ENCODE results near the gene CYP11A1. TPM values are rescaled to one million over a fixed set of nuclear protein-coding genes. Genes with fewer than 3 reads are reported as not detected.

CYP11A1 gene
- total and polyA plus RNA-seq, 2 experiments from 2014 or later = 5.4 to 13.0 TPM

DNA sequence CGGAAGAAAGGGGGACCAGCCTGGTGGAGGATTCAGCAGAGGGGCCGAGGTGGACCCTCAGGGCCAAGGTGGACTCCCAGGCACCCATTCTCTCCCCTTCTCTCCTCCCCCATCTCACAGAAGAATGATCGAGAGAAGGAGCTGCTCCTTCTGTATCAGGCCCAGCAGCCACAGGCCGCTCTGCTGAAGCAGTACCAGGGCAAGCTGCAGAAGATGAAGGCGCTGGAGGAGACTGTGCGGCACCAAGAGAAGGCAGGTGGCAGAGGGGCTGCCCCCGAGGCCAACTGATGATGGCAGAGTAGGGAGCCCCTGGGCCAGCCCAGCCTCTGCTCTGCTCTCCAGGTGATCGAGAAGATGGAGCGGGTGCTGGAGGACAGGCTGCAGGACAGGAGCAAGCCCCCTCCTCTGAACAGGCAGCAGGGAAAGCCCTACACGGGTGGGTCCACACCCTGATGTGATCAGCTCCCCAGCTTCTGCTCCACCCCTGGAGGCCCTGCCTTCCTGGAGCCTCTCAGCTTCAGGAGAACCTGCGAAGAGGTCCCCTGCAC lies 36.5 kb downstream of the CYP11A1 start:
- Histone ChIP-seq H3K4me3 (no peak overlapping the region), H3K36me3 (no peaks in the 10 kb centered on the region), H3K9me3 (ENCODE audit: low read depth) (no peaks in the 10 kb centered on the region), H3K27me3 (no peaks in the 10 kb centered on the region), H3K27ac (no peak overlapping the region), H3K4me1 (ENCODE audit: low read depth) (no peaks in the 10 kb centered on the region)
- no peak for DNase-seq (ENCODE audit: low read depth in 1 of 2, low spot score in 1 of 2)
- TF ChIP-seq, protein P1, sequence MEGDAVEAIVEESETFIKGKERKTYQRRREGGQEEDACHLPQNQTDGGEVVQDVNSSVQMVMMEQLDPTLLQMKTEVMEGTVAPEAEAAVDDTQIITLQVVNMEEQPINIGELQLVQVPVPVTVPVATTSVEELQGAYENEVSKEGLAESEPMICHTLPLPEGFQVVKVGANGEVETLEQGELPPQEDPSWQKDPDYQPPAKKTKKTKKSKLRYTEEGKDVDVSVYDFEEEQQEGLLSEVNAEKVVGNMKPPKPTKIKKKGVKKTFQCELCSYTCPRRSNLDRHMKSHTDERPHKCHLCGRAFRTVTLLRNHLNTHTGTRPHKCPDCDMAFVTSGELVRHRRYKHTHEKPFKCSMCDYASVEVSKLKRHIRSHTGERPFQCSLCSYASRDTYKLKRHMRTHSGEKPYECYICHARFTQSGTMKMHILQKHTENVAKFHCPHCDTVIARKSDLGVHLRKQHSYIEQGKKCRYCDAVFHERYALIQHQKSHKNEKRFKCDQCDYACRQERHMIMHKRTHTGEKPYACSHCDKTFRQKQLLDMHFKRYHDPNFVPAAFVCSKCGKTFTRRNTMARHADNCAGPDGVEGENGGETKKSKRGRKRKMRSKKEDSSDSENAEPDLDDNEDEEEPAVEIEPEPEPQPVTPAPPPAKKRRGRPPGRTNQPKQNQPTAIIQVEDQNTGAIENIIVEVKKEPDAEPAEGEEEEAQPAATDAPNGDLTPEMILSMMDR (IDR thresholded peaks at IDR 0.05; ENCODE audit: low read depth, low read length) = no peak

DNA sequence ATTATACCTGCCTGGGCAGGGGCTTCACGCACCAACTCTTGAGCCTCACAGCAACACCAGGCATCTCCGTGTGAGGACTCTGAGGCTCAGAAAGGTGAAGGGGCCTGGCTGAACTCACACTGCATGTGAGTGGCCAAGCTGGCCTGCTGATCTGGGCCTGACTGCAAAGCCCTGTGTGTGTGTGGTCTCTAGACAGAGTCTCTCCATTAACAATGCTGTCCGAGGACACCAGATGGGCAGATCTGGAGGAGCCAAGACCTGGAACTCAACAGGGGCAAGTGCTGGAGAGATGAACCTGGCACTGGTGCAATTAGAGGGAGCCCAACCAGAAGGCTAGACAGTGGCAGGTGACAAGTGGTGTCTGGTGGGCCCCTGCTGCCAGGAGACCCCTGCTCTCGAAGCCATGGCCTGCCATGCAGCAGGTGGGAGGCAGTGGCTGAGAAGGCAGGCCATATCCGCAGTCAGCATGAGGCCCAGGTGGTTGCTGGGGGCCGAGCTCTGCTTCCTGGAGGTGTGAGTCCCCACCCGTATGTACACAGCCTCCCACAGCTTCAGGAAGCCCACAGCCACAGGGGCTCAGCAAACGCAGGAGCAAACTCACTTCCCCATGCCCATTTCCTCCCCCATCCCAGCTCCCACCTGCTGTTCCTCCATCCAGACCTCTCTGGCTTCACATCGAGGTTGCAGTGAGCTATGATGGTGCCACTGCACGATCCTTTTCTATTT lies 39.0 kb downstream of the CYP11A1 start:
- no peaks in the 10 kb centered on the region for H3K4me1 ChIP-seq (ENCODE audit: low read depth)
- no peak overlapping the region for H3K4me3 ChIP-seq
- no peaks in the 10 kb centered on the region for H3K9me3 ChIP-seq (ENCODE audit: low read depth)
- no peak for DNase-seq (ENCODE audit: low read depth in 1 of 2, low spot score in 1 of 2)
- H3K27me3 ChIP-seq = no peaks in the 10 kb centered on the region
- H3K36me3 ChIP-seq = no peaks in the 10 kb centered on the region
- H3K27ac ChIP-seq = no peak overlapping the region
- TF ChIP-seq, protein P1 (IDR thresholded peaks at IDR 0.05; ENCODE audit: low read depth, low read length) = no peak

DNA sequence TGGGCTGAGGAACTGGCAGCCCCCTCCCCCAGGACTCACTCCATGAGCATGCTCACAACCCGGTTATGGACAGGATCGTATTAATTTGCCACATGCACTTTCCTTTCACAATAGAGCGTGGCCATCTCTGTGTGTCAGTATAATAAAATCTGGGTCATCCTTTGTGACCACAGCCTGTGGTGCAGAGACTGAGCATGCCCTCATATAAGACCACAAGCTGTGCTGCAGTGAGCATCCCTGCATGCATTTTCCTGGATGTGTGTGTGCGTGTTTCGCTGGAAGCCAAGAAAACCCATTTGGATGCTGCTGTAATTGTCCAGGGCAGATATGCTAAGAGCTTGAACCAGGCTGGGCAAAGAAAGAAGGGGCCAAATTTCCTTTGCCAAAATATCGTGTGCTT lies 39.7 kb downstream of the CYP11A1 start:
- no peak overlapping the region for H3K27ac ChIP-seq
- TF ChIP-seq, protein P1 (IDR thresholded peaks at IDR 0.05; ENCODE audit: low read depth, low read length) = no peak
- no peak for DNase-seq (ENCODE audit: low read depth in 1 of 2, low spot score in 1 of 2)
- H3K9me3 ChIP-seq (ENCODE audit: low read depth) = no peaks in the 10 kb centered on the region
- H3K4me3 ChIP-seq = no peak overlapping the region
- H3K27me3 ChIP-seq = no peaks in the 10 kb centered on the region
- no peaks in the 10 kb centered on the region for H3K36me3 ChIP-seq
- no peaks in the 10 kb centered on the region for H3K4me1 ChIP-seq (ENCODE audit: low read depth)

DNA sequence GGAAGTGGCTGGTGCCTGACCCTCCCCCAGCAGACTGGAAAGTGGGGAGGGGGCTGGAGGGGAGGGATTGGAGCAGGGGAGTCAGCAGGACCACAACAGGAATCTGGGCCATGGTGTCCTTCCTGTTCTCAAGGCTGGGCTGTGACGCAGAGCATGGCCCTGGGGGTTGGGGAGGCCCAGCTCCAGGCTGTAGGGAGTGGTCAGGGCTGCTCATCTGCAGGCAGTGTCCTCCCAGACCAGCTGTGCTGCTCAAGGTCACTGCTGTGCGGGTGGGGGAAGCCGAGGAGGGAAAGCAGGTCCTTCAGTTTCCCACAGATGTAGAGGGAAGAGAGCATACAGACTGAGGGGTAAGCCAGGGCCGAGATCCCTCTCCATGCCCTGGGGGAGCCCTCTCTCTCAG lies 40.7 kb downstream of the CYP11A1 start:
- Histone ChIP-seq H3K9me3 (ENCODE audit: low read depth) (no peaks in the 10 kb centered on the region), H3K27me3 (no peaks in the 10 kb centered on the region), H3K27ac (no peak overlapping the region), H3K4me3 (no peak overlapping the region), H3K36me3 (no peaks in the 10 kb centered on the region), H3K4me1 (ENCODE audit: low read depth) (no peaks in the 10 kb centered on the region)
- TF ChIP-seq, protein P1 (IDR thresholded peaks at IDR 0.05; ENCODE audit: low read depth, low read length) = no peak
- no peak for DNase-seq (ENCODE audit: low read depth in 1 of 2, low spot score in 1 of 2)

DNA sequence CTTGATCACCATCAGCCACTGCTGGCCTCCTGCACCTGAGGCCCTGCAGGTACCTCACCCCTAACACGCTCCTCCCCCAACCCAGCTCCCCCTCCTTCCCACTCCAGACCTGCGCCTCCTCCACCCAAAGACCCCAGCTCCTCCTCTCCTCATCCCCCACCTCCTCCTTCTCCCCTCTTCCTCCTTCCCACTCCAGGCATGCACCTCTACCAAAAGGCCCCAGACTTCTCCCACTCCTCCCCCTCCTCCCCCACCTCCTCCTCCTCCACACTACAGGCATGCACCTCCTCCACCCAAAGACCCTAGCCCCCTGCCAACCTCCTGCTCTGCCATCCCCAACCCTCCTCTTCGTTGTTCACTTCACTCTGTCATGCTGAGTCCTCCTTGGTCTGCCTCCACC lies 42.7 kb downstream of the CYP11A1 start:
- DNase-seq (ENCODE audit: low read depth in 1 of 2, low spot score in 1 of 2) = no peak
- Histone ChIP-seq H3K4me3 (no peak overlapping the region), H3K27ac (no peak overlapping the region), H3K27me3 (no peaks in the 10 kb centered on the region), H3K9me3 (ENCODE audit: low read depth) (no peaks in the 10 kb centered on the region), H3K4me1 (ENCODE audit: low read depth) (no peaks in the 10 kb centered on the region), H3K36me3 (no peaks in the 10 kb centered on the region)
- TF ChIP-seq, protein P1 (IDR thresholded peaks at IDR 0.05; ENCODE audit: low read depth, low read length) = no peak
